OCI-M1 (cell line): ENCODE results near the gene CDR2.
A peak's percentile ranks its signal among the peaks of the same experiment; 100 is the strongest.
"Not testable (repeated sequence)": the region's sequence is repeated elsewhere in the genome, so short reads cannot be mapped to it uniquely, and the experiment has no call there.

Experiments used
- DNase-seq: peaks from one replicate; lab custom pipeline; 2025; lab: John Stamatoyannopoulos, UW

CDR2 gene

GRCh38 chr16:22375963-22376640, 1.7 kb upstream of the CDR2 start:
- DNase-seq, result no peak

GRCh38 chr16:22375117-22375962, 921 bp upstream of the CDR2 start:
- DNase-seq, result no peak

GRCh38 chr16:22373662-22374310, 633 bp downstream of the CDR2 start:
- peak; percentile 38 for DNase-seq

GRCh38 chr16:22372882-22373661, 1.3 kb downstream of the CDR2 start:
- DNase-seq, result peak; percentile 10

GRCh38 chr16:22370038-22370820, 4.2 kb downstream of the CDR2 start:
- no peak for DNase-seq

- DNase-seq, result peak; percentile 55
Measured at GRCh38 chr16:22369221-22369811, 5.1 kb downstream of the CDR2 start.

GRCh38 chr16:22368200-22368826, 6.1 kb downstream of the CDR2 start:
- not testable (repeated sequence) for DNase-seq

- no peak for DNase-seq
Measured at GRCh38 chr16:22366889-22367288, 7.5 kb downstream of the CDR2 start.

GRCh38 chr16:22366371-22366770, 8.0 kb downstream of the CDR2 start:
- no peak for DNase-seq

GRCh38 chr16:22364241-22364640, 10.2 kb downstream of the CDR2 start:
- no peak for DNase-seq

GRCh38 chr16:22360963-22361659, 13.3 kb downstream of the CDR2 start:
- peak; percentile 22 for DNase-seq

- peak; percentile 5 for DNase-seq
Measured at GRCh38 chr16:22359679-22360078, 14.7 kb downstream of the CDR2 start.

- no peak for DNase-seq
Measured at GRCh38 chr16:22358000-22358399, 16.4 kb downstream of the CDR2 start.

GRCh38 chr16:22357635-22357971, 16.8 kb downstream of the CDR2 start:
- DNase-seq, result no peak

- no peak for DNase-seq
Measured at GRCh38 chr16:22356930-22357634, 17.3 kb downstream of the CDR2 start.

GRCh38 chr16:22355487-22355908, 18.9 kb downstream of the CDR2 start:
- DNase-seq, result peak; percentile 28

- no peak for DNase-seq
Measured at GRCh38 chr16:22353933-22354541, 20.4 kb downstream of the CDR2 start.

- DNase-seq, result peak; percentile 96
Measured at GRCh38 chr16:22353191-22353919, 21.1 kb downstream of the CDR2 start.
